Effector memory CD4-positive, alpha-beta T cell (primary cell): ENCODE measurements around the gene PTPN3.

ENCODE experiments used
- DNase-seq, 3 donors: peaks; one replicate each; pipeline ENCODE4 v3.0.0-alpha.2; 2020
- H3K27ac ChIP-seq: 2 replicates; pipeline ENCODE4 v1.7.0; 2013; ENCODE audit warnings: mild to moderate bottlenecking, low read length, moderate library complexity; ENCODE audit not compliant: insufficient read depth, poor library complexity, severe bottlenecking
- H3K27me3 ChIP-seq: replicated peaks from 2 replicates; pipeline ENCODE4 v1.7.0; 2013; ENCODE audit warnings: mild to moderate bottlenecking, low read length; ENCODE audit not compliant: insufficient read depth, control insufficient read depth, poor library complexity, severe bottlenecking
- H3K36me3 ChIP-seq: 2 replicates; pipeline ENCODE4 v1.7.0; 2013; ENCODE audit warnings: mild to moderate bottlenecking, low read length, moderate library complexity; ENCODE audit not compliant: control insufficient read depth, insufficient read depth
- H3K4me1 ChIP-seq: 2 replicates; pipeline ENCODE4 v1.7.0; 2013; ENCODE audit warnings: low read length, mild to moderate bottlenecking; ENCODE audit not compliant: control insufficient read depth, insufficient read depth, poor library complexity, severe bottlenecking
- H3K4me3 ChIP-seq: 2 replicates; pipeline ENCODE4 v1.7.0; 2013; ENCODE audit warnings: low read length, low read depth, mild to moderate bottlenecking; ENCODE audit not compliant: insufficient read depth, poor library complexity, severe bottlenecking
- H3K9me3 ChIP-seq: 2 replicates; pipeline ENCODE4 v1.7.0; 2013; ENCODE audit warnings: mild to moderate bottlenecking, low read length, moderate library complexity; ENCODE audit not compliant: control insufficient read depth

Gene PTPN3

DNA sequence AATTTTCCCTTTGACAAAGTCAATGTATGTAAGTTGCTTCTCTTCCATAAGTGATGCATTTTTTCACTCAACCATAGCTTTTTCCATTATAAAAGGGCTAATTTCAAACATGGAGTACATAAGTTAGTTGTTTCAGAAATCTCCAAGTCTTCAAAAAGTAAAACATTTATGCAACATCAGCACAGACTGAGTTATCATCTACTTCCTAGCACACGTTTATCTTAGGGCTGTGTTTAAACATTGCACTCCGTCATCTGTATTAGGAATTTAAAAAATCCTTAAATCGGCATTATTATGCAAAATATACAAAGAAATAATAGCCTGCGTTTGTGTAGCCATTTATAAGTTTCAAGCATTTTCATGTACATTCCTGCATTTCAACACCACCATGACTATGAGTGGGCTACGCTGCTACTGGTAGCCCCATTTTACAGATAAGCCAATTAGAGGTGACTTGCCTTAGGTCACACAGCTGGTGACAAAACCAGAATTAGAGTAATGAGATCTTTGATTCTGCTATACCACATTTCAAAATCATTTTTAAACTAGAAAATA lies 43.4 kb downstream of the PTPN3 start:
- H3K27me3 ChIP-seq = no peaks in the 10 kb centered on the region
- no peaks in the 10 kb centered on the region for H3K9me3 ChIP-seq
- no peak for DNase-seq
- H3K36me3 ChIP-seq = no peaks in the 10 kb centered on the region
- no peak overlapping the region for H3K4me3 ChIP-seq
- no peaks in the 10 kb centered on the region for H3K4me1 ChIP-seq
- H3K27ac ChIP-seq = no peak overlapping the region

DNA sequence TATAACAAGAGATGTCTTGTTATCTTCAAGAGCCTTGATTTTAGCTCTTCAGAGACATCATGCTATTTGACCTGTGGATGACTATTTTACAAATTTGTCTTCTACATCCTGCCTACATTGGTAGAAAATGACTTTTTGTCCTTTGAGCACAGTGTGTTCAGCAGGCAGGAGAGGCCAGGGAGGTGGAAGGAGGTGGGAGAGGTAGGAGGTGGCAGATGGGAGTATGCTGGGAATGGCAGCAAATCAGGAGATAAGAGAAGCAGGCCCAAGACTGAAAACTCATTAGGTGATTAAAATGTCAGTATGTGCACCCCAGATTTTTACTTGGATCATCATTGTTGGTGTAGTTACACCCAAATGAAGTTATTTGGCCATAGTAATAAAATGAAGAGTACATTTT lies 44.1 kb downstream of the PTPN3 start:
- no peaks in the 10 kb centered on the region for H3K9me3 ChIP-seq
- H3K27ac ChIP-seq = no peak overlapping the region
- H3K27me3 ChIP-seq = no peaks in the 10 kb centered on the region
- DNase-seq = no peak
- no peaks in the 10 kb centered on the region for H3K36me3 ChIP-seq
- H3K4me3 ChIP-seq = no peak overlapping the region
- H3K4me1 ChIP-seq = no peaks in the 10 kb centered on the region

DNA sequence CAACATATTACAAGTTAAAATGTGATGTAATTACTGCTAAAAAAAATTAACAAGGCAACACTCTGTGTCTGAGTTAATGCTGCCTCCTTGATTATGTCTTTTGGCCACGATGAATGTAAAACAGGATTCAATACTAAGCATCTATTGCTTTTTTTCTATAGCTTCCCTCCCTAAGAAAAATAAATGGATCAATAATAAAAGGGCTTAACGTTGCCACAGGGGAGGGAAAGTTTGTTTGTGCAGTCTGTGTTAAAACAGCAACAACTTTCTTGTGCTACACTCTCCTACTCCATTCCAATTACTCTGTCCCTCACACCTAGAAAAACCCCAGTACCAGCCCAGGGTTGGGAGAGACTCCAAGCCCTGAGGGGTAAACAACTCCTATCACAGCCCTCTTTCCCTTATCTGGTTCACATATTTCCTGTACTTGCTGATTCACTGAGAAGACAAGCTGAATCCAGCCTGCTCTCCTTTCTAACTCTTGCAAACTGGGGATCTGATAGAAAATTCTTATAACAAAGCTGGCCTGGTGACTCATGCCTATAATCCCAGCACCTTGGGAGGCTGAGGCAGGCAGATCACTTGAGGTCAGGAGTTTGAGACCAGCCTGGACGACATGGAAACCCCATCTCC lies 44.8 kb downstream of the PTPN3 start:
- H3K4me3 ChIP-seq = no peak overlapping the region
- H3K27me3 ChIP-seq = no peaks in the 10 kb centered on the region
- H3K9me3 ChIP-seq = no peaks in the 10 kb centered on the region
- H3K27ac ChIP-seq = no peak overlapping the region
- no peaks in the 10 kb centered on the region for H3K4me1 ChIP-seq
- no peaks in the 10 kb centered on the region for H3K36me3 ChIP-seq
- no peak for DNase-seq

DNA sequence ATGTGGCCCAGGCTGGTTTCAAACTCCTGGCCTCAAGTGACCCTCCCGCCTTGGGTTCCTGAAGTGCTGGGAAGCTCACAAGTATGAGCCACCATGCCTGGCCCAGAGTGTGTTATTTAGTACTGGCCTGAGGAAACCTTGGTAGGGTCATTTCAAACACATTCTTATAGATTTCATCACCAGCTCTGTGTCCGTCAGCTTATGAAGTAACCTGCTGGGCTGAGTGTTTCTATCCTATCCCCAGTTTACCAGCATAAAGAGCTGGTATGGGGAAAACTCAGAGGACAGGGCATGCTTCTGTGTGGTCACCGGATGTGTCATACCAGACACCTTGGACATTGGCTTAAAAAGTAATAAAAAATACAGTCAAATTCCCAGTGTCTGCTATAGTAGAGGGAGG lies 45.3 kb downstream of the PTPN3 start:
- DNase-seq = no peak
- Histone ChIP-seq H3K27ac (no peak overlapping the region), H3K36me3 (no peaks in the 10 kb centered on the region), H3K4me3 (no peak overlapping the region), H3K27me3 (no peaks in the 10 kb centered on the region), H3K9me3 (no peaks in the 10 kb centered on the region), H3K4me1 (no peaks in the 10 kb centered on the region)

DNA sequence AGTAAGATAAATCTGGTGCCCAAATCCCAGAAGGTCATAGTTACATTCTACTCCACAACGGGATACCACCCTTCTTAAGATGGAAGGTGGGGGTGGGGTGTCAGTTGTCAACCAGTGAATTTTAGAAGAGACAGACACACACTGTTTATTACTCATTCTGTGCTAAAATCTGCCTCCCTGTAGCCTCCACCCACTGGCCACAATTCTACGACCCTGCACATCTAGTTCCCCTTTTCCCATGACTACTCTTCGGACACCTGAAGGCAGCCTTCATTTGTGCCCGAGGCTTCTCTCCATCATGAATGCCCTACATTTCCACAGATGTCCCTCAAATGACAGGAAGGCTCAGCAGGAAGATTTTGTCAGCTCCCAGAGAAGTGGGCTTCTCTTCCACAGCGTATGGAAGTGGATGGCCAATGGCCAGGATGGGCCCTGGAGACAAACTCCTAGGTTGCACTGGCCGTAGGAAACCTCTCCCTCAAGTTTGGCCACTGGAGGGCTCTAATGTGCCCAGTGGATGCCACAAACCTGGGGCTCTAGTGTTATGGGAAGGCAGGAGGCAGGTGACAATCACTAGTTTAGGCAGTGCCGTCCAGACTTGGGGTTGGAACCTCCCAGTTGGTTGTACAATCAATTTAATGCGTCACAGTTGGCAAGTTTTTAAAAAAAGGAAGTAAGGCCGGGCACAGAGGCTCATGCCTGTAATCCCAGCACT lies 46.6 kb downstream of the PTPN3 start:
- no peak for DNase-seq
- no peaks in the 10 kb centered on the region for H3K4me1 ChIP-seq
- no peaks in the 10 kb centered on the region for H3K27me3 ChIP-seq

DNA sequence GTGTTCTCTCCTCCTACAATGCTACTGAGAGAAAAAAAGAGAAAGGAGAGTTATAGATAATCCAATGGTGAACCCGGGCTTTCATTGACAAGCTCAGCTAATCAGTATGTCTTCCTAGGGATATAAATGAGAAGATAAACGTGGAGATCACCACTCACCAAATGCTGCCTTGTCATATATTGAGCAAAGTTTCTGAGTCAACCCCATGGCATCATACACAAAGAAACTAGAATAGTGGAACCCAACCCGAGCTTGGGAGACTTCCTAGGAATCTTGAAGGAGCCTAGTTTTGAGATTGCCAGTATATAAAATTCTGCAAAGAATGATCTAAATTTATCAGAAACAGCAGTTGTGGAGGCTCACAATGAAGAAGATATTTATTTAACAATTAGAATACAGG lies 47.8 kb downstream of the PTPN3 start:
- no peak overlapping the region for H3K4me3 ChIP-seq
- H3K27ac ChIP-seq = no peak overlapping the region
- DNase-seq = no peak
- no peaks in the 10 kb centered on the region for H3K9me3 ChIP-seq
- H3K4me1 ChIP-seq = no peaks in the 10 kb centered on the region
- H3K36me3 ChIP-seq = no peaks in the 10 kb centered on the region
- H3K27me3 ChIP-seq = no peaks in the 10 kb centered on the region

More for the DNA sequence above, 46.6 kb downstream of the PTPN3 start:
- Histone ChIP-seq H3K9me3 (no peaks in the 10 kb centered on the region), H3K36me3 (no peaks in the 10 kb centered on the region), H3K4me3 (no peak overlapping the region), H3K27ac (no peak overlapping the region)

DNA sequence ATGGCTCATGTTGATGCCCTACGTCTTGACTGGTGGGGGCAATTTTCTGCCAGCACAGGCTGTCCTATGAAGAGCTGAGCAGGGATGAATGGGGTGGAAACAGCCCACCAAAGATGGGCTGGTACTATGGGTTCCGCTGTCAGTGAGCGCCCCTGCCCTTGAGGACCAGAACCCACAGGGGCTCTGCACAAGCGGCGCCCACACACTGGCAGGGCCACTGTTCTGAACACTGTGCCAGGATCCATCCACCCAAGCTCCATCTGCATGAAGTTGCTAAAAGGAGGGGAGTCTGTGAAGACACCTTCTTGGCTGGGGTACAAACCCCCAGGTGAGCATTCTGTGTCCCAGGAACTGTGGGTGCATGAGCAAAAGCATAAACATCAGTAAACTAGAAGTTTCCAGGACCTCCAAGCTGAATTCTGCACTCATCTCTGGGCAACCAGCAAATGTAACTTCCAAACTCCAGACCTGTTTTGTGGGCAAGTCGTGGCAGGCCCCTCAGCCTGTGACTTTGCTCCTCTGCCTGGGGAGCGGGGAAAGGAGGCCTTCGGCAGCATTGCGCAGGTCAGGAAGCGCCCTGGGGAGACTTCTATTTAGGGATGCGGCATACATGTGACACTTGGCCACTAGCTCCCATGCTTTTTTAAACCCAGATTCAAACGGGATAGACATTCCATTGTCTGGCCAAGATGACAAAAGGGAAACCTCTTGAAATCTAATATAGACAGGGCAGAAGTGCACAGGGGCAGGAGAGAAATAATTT lies 48.9 kb downstream of the PTPN3 start:
- no peaks in the 10 kb centered on the region for H3K27me3 ChIP-seq
- H3K4me1 ChIP-seq = no peaks in the 10 kb centered on the region
- H3K4me3 ChIP-seq = no peak overlapping the region
- H3K9me3 ChIP-seq = no peaks in the 10 kb centered on the region
- H3K36me3 ChIP-seq = no peaks in the 10 kb centered on the region
- DNase-seq = no peak
- no peak overlapping the region for H3K27ac ChIP-seq

DNA sequence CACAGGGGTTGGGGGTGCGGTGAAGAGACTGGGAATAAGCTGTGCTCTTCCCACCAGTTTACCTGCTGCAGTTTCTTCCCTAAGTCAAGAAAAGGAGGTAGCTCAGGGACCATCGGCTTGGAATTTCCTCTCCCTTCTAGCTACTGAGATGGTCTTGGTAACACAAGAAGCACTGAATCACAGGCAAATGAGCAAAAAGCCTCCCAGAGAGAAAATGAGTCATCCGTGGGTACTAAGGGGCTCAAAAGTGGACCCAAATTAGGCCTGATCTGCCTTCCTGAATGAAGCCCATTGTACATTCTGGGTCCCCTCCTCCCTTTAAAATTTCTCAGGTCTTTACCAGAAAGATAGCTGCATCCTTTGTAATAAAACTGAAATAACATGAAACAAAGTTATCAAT lies 49.9 kb downstream of the PTPN3 start:
- Histone ChIP-seq H3K4me3 (no peak overlapping the region), H3K27ac (no peak overlapping the region), H3K4me1 (no peaks in the 10 kb centered on the region), H3K9me3 (no peaks in the 10 kb centered on the region), H3K36me3 (no peaks in the 10 kb centered on the region), H3K27me3 (no peaks in the 10 kb centered on the region)
- no peak for DNase-seq

DNA sequence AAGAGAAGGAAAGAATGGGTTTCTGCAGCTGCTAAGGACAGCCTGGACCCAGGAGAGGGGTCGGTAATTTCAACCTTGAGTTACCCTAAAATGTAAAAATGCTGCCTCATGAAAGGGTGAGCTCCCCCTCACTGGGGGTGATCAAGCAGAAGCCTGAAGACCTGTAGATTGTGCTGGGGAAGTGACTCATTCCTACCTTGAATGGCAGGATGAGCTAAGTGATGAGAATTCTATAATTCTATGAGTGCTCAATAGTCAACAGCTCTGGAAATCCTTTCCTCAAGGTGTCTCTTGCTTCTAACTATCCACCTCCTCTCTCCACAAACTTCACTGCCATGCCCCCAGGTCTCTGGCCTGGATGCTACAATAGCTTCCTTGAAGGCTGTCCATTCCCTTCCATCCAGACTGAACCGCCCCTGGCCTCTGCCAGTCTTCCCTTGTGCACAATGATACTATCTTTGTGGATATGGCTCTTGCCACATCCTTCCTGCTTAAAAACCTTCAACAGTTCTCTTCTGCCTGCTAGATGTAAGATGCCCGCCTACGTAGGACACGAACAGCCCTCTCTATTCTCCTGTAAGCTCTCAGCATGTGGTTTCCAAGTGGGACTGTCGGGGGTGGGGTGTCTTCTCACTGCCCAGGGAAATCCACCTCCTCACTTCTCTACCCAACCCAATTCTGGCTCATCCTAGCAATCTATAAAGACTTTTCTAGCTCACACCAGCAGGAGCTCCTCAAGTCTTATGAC lies 50.6 kb downstream of the PTPN3 start:
- H3K9me3 ChIP-seq = no peaks in the 10 kb centered on the region
- no peak overlapping the region for H3K27ac ChIP-seq
- H3K27me3 ChIP-seq = no peaks in the 10 kb centered on the region
- H3K4me3 ChIP-seq = no peak overlapping the region
- no peaks in the 10 kb centered on the region for H3K36me3 ChIP-seq
- no peaks in the 10 kb centered on the region for H3K4me1 ChIP-seq
- no peak for DNase-seq
